GM18858 (cell line): Measurements from ENCODE around the gene WT1.

Source experiments
- ATAC-seq: cut with Tn5 transposase; IDR thresholded peaks from one replicate; pipeline ENCODE4 v1.9.1; 2021; ENCODE audit not compliant: unreplicated experiment

The WT1 gene

GRCh38 chr11:32438866-32439489, 3.6 kb upstream of the WT1 start:
- ATAC-seq: no peak

GRCh38 chr11:32438346-32438865, 3.1 kb upstream of the WT1 start:
- no peak for ATAC-seq

GRCh38 chr11:32437495-32438345, 2.4 kb upstream of the WT1 start:
- no peak for ATAC-seq

- ATAC-seq: no peak
These were observed 1.6 kb upstream of the WT1 start for GRCh38 chr11:32436751-32437494.

GRCh38 chr11:32435942-32436750, 807 bp upstream of the WT1 start:
- ATAC-seq: no peak

GRCh38 chr11:32435152-32435480, 223 bp downstream of the WT1 start:
- no peak for ATAC-seq

GRCh38 chr11:32434356-32435151, 785 bp downstream of the WT1 start:
- no peak for ATAC-seq

GRCh38 chr11:32433914-32434355, 1.4 kb downstream of the WT1 start:
- ATAC-seq: no peak

GRCh38 chr11:32433101-32433913, 2.0 kb downstream of the WT1 start:
- no peak for ATAC-seq

GRCh38 chr11:32432565-32432964, 2.8 kb downstream of the WT1 start:
- ATAC-seq: no peak

- ATAC-seq: no peak
These were observed 4.6 kb downstream of the WT1 start for GRCh38 chr11:32430568-32431381.

- no peak for ATAC-seq
These were observed 5.9 kb downstream of the WT1 start for GRCh38 chr11:32429477-32429876.

- ATAC-seq: no peak
These were observed 6.6 kb downstream of the WT1 start for GRCh38 chr11:32428665-32429303.

GRCh38 chr11:32427935-32428664, 7.2 kb downstream of the WT1 start:
- no peak for ATAC-seq

- ATAC-seq: no peak
These were observed 7.8 kb downstream of the WT1 start for GRCh38 chr11:32427616-32427934.

- ATAC-seq: no peak
These were observed 8.3 kb downstream of the WT1 start for GRCh38 chr11:32426819-32427615.

- no peak for ATAC-seq
These were observed 9.1 kb downstream of the WT1 start for GRCh38 chr11:32426192-32426591.
